ENCODE measurements around the gene NCOA5.
A peak's percentile ranks its signal among the peaks of the same experiment; 100 is the strongest.

Gene NCOA5

DNA sequence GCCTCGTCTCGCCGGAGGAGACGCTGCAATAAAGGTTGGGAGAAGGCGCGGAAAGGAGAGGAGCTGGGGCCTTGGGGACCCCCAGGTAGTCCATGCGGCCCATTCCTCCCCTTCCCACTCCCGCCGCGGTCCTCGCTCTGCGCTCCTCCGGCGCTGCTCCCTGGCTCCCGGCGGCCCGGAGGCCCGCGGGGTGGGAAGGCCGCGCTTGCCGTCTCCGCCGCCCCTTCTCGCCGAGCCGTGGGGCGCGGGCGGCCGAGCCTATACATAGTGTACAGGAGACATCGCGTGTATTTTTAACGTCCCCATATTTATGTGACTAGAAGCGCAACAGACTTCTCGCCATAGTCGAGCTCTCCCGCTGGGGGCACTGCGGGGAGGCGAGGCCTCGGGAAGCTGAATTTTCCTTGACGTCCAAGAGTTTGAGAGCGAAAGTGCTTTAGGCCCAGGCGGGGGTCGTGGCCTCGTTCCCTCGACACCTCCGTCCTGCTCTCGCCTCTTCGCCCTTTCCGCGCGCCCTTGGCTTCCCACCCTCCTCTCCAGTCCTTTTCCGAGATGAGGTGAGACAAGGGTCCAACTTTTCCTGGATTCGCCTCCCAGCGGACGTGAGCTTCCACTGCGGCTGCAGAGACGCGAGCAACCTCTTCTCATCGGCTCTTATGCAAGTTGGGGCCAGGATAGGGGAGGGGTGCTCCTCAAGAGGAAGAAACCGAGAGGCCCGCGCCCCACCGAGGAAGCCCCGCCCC, 31.7 kb downstream of the NCOA5 start:
- FAIRE-seq (no peak), DNase-seq (ENCODE audit: insufficient read length, low spot score) (peak; percentile 41)
- TF ChIP-seq TAF1 (IDR thresholded peaks at IDR 0.05; ENCODE audit: low read depth, low read length): no peak
- no peak for TF ChIP-seq POU2F2 (IDR thresholded peaks at IDR 0.05; ENCODE audit: low read depth, low read length)
- TF ChIP-seq POLR2A (IDR thresholded peaks at IDR 0.05; ENCODE audit: low read depth, low read length): no peak
- TF ChIP-seq PAX5 (IDR thresholded peaks at IDR 0.05; ENCODE audit: insufficient read depth, low read length, severe bottlenecking): no peak
- no peak for TF ChIP-seq SPI1 (IDR thresholded peaks at IDR 0.05; ENCODE audit: low read depth, low read length)
- no peak for TF ChIP-seq POLR2AphosphoS5 (IDR thresholded peaks at IDR 0.05; ENCODE audit: low read depth, low read length)

DNA sequence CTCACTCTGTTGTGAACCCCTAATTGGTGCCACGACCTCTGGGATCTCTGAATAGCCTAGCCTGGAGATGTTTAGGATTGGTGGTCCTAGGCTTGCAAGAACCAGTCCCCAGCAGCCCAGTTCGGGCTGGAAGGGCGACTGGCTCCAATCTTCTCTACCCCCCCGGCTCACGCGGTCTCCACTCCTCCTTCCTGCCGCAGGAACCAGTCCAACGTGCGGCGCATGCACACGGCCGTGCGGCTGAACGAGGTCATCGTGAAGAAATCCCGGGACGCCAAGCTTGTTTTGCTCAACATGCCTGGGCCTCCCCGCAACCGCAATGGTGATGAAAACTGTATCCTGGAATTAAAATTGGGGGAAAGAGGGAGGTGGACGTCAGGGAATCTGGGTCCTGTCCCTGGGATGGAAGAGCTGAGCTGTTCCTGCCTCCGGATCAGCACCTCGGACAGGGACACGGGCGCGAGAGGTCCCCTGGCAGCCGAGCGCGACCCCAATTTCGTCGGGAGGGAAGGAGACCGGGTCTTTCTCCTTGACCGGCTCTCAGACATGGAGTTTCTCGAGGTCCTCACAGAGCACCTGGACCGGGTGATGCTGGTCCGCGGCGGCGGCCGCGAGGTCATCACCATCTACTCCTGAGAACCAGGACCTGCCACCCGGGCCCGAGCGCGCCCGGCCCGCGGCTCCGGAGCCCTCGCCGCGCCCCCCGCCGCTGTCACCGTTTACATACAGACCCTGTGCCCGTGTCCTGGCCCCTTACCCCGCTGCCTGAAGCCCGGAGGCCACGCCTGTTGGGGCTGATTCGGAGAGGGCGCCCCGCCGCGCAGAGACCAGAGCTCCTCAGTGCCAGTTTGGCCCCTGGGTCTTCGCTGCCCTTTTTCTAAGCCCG, 32.5 kb downstream of the NCOA5 start:
- FAIRE-seq (no peak), DNase-seq (ENCODE audit: insufficient read length, low spot score) (no peak)

GRCh38 chr20:46056027-46056833, 33.5 kb downstream of the NCOA5 start:
- FAIRE-seq (no peak), DNase-seq (ENCODE audit: insufficient read length, low spot score) (no peak)
- TF ChIP-seq POLR2AphosphoS5 (IDR thresholded peaks at IDR 0.05; ENCODE audit: low read depth, low read length): no peak
- no peak for TF ChIP-seq POU2F2 (IDR thresholded peaks at IDR 0.05; ENCODE audit: low read depth, low read length)
- TF ChIP-seq POLR2A (IDR thresholded peaks at IDR 0.05; ENCODE audit: low read depth, low read length): no peak
- TF ChIP-seq PAX5 (IDR thresholded peaks at IDR 0.05; ENCODE audit: insufficient read depth, low read length, severe bottlenecking): no peak
- TF ChIP-seq SPI1 (IDR thresholded peaks at IDR 0.05; ENCODE audit: low read depth, low read length): no peak
- no peak for TF ChIP-seq TAF1 (IDR thresholded peaks at IDR 0.05; ENCODE audit: low read depth, low read length)

More for the DNA sequence above, 32.5 kb downstream of the NCOA5 start:
- TF ChIP-seq POLR2AphosphoS5 (IDR thresholded peaks at IDR 0.05; ENCODE audit: low read depth, low read length): no peak

GRCh38 chr20:46055269-46055668, 34.5 kb downstream of the NCOA5 start:
- FAIRE-seq (no peak), DNase-seq (ENCODE audit: insufficient read length, low spot score) (no peak)
- TF ChIP-seq TAF1 (IDR thresholded peaks at IDR 0.05; ENCODE audit: low read depth, low read length) (no peak), POU2F2 (IDR thresholded peaks at IDR 0.05; ENCODE audit: low read depth, low read length) (no peak), POLR2AphosphoS5 (IDR thresholded peaks at IDR 0.05; ENCODE audit: low read depth, low read length) (no peak), PAX5 (IDR thresholded peaks at IDR 0.05; ENCODE audit: insufficient read depth, low read length, severe bottlenecking) (no peak), POLR2A (IDR thresholded peaks at IDR 0.05; ENCODE audit: low read depth, low read length) (no peak), SPI1 (IDR thresholded peaks at IDR 0.05; ENCODE audit: low read depth, low read length) (no peak)

GRCh38 chr20:46054606-46055005, 35.2 kb downstream of the NCOA5 start:
- no peak for FAIRE-seq
- TF ChIP-seq POLR2A (IDR thresholded peaks at IDR 0.05; ENCODE audit: low read depth, low read length): no peak
- no peak for TF ChIP-seq PAX5 (IDR thresholded peaks at IDR 0.05; ENCODE audit: insufficient read depth, low read length, severe bottlenecking)
- TF ChIP-seq POU2F2 (IDR thresholded peaks at IDR 0.05; ENCODE audit: low read depth, low read length): no peak
- TF ChIP-seq POLR2AphosphoS5 (IDR thresholded peaks at IDR 0.05; ENCODE audit: low read depth, low read length): no peak
- no peak for TF ChIP-seq TAF1 (IDR thresholded peaks at IDR 0.05; ENCODE audit: low read depth, low read length)
- TF ChIP-seq SPI1 (IDR thresholded peaks at IDR 0.05; ENCODE audit: low read depth, low read length): no peak
- no peak for DNase-seq (ENCODE audit: insufficient read length, low spot score)

- DNase-seq (ENCODE audit: insufficient read length, low spot score) (no peak), FAIRE-seq (no peak)
- TF ChIP-seq PAX5 (IDR thresholded peaks at IDR 0.05; ENCODE audit: insufficient read depth, low read length, severe bottlenecking) (no peak), POLR2AphosphoS5 (IDR thresholded peaks at IDR 0.05; ENCODE audit: low read depth, low read length) (no peak), TAF1 (IDR thresholded peaks at IDR 0.05; ENCODE audit: low read depth, low read length) (no peak), POU2F2 (IDR thresholded peaks at IDR 0.05; ENCODE audit: low read depth, low read length) (no peak), POLR2A (IDR thresholded peaks at IDR 0.05; ENCODE audit: low read depth, low read length) (no peak), SPI1 (IDR thresholded peaks at IDR 0.05; ENCODE audit: low read depth, low read length) (no peak)
These were observed 36.3 kb downstream of the NCOA5 start for GRCh38 chr20:46053416-46053815.

- FAIRE-seq (no peak), DNase-seq (ENCODE audit: insufficient read length, low spot score) (no peak)
- TF ChIP-seq PAX5 (IDR thresholded peaks at IDR 0.05; ENCODE audit: insufficient read depth, low read length, severe bottlenecking) (no peak), TAF1 (IDR thresholded peaks at IDR 0.05; ENCODE audit: low read depth, low read length) (no peak), POU2F2 (IDR thresholded peaks at IDR 0.05; ENCODE audit: low read depth, low read length) (no peak), POLR2A (IDR thresholded peaks at IDR 0.05; ENCODE audit: low read depth, low read length) (no peak), SPI1 (IDR thresholded peaks at IDR 0.05; ENCODE audit: low read depth, low read length) (no peak), POLR2AphosphoS5 (IDR thresholded peaks at IDR 0.05; ENCODE audit: low read depth, low read length) (no peak)
These were observed 38.0 kb downstream of the NCOA5 start for GRCh38 chr20:46051556-46052308.

DNA sequence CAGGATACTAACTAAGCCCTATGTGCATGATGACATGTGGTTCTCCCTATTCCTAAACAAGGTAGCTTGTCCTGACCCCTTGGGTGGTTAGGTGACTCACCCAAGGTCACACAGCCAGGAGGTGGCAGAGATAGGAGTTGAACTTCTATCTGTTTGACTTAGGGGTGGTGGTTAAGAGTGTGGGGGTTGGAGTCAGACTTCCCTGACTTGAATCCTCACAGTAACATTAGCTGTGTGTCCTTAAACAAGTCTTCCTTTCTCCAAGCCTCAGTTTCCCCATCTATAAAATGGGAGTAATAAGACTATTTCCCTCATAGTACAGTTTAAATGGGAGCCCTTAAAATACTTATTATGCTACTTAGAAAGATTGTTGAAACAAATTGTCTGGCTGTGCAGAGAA, 38.9 kb downstream of the NCOA5 start:
- FAIRE-seq (no peak), DNase-seq (ENCODE audit: insufficient read length, low spot score) (no peak)
- TF ChIP-seq POLR2A (IDR thresholded peaks at IDR 0.05; ENCODE audit: low read depth, low read length): no peak
- no peak for TF ChIP-seq SPI1 (IDR thresholded peaks at IDR 0.05; ENCODE audit: low read depth, low read length)
- TF ChIP-seq POU2F2 (IDR thresholded peaks at IDR 0.05; ENCODE audit: low read depth, low read length): no peak
- no peak for TF ChIP-seq POLR2AphosphoS5 (IDR thresholded peaks at IDR 0.05; ENCODE audit: low read depth, low read length)
- TF ChIP-seq PAX5 (IDR thresholded peaks at IDR 0.05; ENCODE audit: insufficient read depth, low read length, severe bottlenecking): no peak
- no peak for TF ChIP-seq TAF1 (IDR thresholded peaks at IDR 0.05; ENCODE audit: low read depth, low read length)
